ENCODE data around the gene SEC16A.

- TF ChIP-seq CTCF (IDR thresholded peaks at IDR 0.05) (no peak), POLR2AphosphoS5 (IDR thresholded peaks at IDR 0.05) (no peak), POLR2A (IDR thresholded peaks at IDR 0.05) (no peak)
Observed at GRCh38 chr9:136424750-136425362, 58.0 kb downstream of the SEC16A start.
